SU-DHL-6 (cell line): ENCODE results near the gene ZNF689.

Experiments used
- EZH2phosphoT487 ChIP-seq: fragments of 200-600 bp; sonication (generic), shearing (Covaris generic); conservative IDR thresholded peaks from 2 replicates; pipeline ENCODE4 v1.6.1; 2018; ENCODE audit warnings: mild to moderate bottlenecking, antibody characterized with exemption, low read length, moderate library complexity, mixed read lengths
- TF ChIP-seq, protein P1 (sequence below): fragments of 200-600 bp; sonication (generic); IDR thresholded peaks from one replicate; pipeline ENCODE4 v1.5.1; 2017; ENCODE audit warnings: antibody characterized with exemption, mild to moderate bottlenecking, low read length, moderate library complexity; ENCODE audit not compliant: insufficient read depth, poor library complexity, severe bottlenecking

- TF ChIP-seq, protein P1, sequence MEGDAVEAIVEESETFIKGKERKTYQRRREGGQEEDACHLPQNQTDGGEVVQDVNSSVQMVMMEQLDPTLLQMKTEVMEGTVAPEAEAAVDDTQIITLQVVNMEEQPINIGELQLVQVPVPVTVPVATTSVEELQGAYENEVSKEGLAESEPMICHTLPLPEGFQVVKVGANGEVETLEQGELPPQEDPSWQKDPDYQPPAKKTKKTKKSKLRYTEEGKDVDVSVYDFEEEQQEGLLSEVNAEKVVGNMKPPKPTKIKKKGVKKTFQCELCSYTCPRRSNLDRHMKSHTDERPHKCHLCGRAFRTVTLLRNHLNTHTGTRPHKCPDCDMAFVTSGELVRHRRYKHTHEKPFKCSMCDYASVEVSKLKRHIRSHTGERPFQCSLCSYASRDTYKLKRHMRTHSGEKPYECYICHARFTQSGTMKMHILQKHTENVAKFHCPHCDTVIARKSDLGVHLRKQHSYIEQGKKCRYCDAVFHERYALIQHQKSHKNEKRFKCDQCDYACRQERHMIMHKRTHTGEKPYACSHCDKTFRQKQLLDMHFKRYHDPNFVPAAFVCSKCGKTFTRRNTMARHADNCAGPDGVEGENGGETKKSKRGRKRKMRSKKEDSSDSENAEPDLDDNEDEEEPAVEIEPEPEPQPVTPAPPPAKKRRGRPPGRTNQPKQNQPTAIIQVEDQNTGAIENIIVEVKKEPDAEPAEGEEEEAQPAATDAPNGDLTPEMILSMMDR = no peak
- TF ChIP-seq EZH2phosphoT487 = no peak
These were observed 42.8 kb downstream of the ZNF689 start for GRCh38 chr16:30567160-30567990.
